ENCODE results near the gene PBXIP1.

- TF ChIP-seq, protein P1, sequence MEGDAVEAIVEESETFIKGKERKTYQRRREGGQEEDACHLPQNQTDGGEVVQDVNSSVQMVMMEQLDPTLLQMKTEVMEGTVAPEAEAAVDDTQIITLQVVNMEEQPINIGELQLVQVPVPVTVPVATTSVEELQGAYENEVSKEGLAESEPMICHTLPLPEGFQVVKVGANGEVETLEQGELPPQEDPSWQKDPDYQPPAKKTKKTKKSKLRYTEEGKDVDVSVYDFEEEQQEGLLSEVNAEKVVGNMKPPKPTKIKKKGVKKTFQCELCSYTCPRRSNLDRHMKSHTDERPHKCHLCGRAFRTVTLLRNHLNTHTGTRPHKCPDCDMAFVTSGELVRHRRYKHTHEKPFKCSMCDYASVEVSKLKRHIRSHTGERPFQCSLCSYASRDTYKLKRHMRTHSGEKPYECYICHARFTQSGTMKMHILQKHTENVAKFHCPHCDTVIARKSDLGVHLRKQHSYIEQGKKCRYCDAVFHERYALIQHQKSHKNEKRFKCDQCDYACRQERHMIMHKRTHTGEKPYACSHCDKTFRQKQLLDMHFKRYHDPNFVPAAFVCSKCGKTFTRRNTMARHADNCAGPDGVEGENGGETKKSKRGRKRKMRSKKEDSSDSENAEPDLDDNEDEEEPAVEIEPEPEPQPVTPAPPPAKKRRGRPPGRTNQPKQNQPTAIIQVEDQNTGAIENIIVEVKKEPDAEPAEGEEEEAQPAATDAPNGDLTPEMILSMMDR (IDR thresholded peaks at IDR 0.05), result no peak
- TF ChIP-seq POLR2AphosphoS5 (IDR thresholded peaks at IDR 0.05), result no peak
- TF ChIP-seq POLR2A (IDR thresholded peaks at IDR 0.05), result no peak
These were observed 43.9 kb upstream of the PBXIP1 start for GRCh38 chr1:154999571-155000410.
